NCI-H1048 (cell line): ENCODE data around the gene YIPF3.

Experiments used
- DNase-seq: peaks from one replicate; lab custom pipeline; 2025; lab: John Stamatoyannopoulos, UW

Gene YIPF3

DNA sequence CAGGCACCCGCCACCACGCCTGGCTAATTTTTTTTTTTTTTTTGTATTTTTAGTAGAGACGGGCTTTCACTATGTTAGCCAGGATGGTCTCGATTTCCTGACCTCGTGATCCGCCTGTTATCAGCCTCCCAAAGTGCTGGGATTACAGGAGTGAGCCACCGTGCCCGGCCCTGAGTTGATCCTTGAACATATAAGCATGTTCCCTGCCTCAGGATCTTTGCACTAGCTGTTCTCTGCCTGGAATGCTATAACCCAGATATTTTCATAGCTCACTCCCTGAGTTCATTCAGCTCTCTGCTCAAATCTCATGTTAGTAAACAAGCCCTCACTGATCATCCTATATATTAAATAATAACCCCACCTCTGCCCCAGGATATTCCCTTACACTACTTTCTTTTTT, 52.4 kb downstream of the YIPF3 start:
- DNase-seq, result no peak

DNA sequence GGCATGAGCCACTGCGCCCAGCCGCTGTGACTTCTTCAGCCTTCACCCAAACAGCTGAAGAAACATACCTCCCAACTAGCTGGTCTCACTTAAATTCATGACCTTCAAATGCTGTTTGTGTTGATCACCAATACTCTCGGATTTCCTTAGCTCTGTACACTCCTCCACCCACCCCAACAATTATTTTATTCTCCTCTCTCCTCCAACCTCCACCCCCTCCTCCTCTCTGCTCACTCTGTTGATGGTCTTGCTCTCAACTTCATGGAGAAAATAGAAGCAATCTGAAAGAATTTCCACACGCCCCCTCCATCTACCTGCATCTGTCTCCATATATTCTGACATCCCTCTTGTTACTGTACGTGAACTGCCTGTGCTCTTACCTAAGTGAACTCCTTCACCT, 54.8 kb downstream of the YIPF3 start:
- DNase-seq, result no peak
